ENCODE measurements around the gene PARN.

The PARN gene

DNA sequence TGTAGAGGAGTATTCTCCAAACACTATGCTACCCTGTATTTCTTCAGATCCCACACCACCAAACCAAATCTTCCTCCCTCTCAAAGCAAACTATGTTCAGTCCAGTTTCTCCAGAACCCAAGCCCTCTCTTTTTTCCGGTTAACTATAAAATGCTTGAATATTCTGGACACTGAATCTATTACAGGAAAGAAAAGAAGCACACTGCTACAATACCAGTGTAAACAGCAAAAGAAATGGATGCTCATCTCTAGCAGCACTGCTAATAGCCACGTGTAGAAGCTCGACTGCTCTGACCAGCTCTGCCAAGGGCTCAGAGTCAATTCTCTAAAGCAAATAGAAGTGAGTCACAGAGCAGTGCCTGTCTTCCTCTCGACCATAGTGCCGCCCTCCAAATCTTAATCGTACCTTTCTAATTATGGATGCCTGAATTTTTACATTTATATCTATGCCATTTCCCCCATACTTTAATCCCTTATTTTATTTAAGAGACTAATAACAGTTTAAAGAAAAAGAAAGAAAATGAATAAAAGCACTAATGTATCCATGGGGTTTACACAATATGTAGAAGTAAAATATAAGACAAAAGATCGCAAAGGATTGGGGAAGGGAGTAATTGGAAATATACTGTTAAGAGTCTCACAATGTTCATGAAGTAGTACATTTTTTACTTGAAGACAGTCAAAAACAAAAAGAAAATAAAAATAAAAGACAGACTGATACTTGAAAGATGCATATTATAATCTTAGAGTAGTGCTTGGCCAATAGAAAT is 154.5 kb downstream of the PARN start:
- H3K4me2 ChIP-seq (ENCODE audit: low read length), result no peak overlapping the region
- no peak overlapping the region for H2BK120ac ChIP-seq (ENCODE audit: low read depth, low read length)
- H2BK15ac ChIP-seq (replicated peaks; ENCODE audit: low read depth), result no peak overlapping the region
- H2AK5ac ChIP-seq (ENCODE audit: low read length), result no peak overlapping the region
- H3K23ac ChIP-seq (ENCODE audit: low read length), result no peak overlapping the region
- no peak overlapping the region for H3K4ac ChIP-seq (ENCODE audit: low read depth, low read length)
- no peak for DNase-seq
- H3K27me3 ChIP-seq (ENCODE audit: insufficient read depth, low read length, poor library complexity), result no peaks in the 10 kb centered on the region
- no peak overlapping the region for H4K8ac ChIP-seq (ENCODE audit: low read depth, low read length)
- no peaks in the 10 kb centered on the region for H3K79me2 ChIP-seq (ENCODE audit: control insufficient read depth, insufficient read depth, low read length)
- H3K18ac ChIP-seq (ENCODE audit: low read length), result no peak overlapping the region
- no peak overlapping the region for H3K9ac ChIP-seq (ENCODE audit: low read length)
- no peak overlapping the region for H3K4me3 ChIP-seq (ENCODE audit: low read length)
- no peaks in the 10 kb centered on the region for H3K36me3 ChIP-seq (ENCODE audit: control insufficient read depth, insufficient read depth, low read length)
- H3K4me1 ChIP-seq (ENCODE audit: control insufficient read depth, low read depth, low read length), result no peaks in the 10 kb centered on the region
- H3K56ac ChIP-seq (ENCODE audit: low read length), result no peak overlapping the region
- no peaks in the 10 kb centered on the region for H3K79me1 ChIP-seq (ENCODE audit: low read length)
- H2BK5ac ChIP-seq (ENCODE audit: low read length), result no peak overlapping the region
- no peak overlapping the region for H4K5ac ChIP-seq (ENCODE audit: low read length)
- H3K27ac ChIP-seq (ENCODE audit: low read depth, low read length), result no peak overlapping the region
- no CpG with 5 or more reads among the region's 7 CpGs for WGBS (ENCODE audit: extremely low coverage, insufficient coverage, low lambda C conversion rate)

- no peaks in the 10 kb centered on the region for H3K79me1 ChIP-seq (ENCODE audit: low read length)
- H3K4me3 ChIP-seq (ENCODE audit: low read length), result no peak overlapping the region
- no peak overlapping the region for H3K4me2 ChIP-seq (ENCODE audit: low read length)
- no peak overlapping the region for H2BK15ac ChIP-seq (replicated peaks; ENCODE audit: low read depth)
- no peaks in the 10 kb centered on the region for H3K36me3 ChIP-seq (ENCODE audit: control insufficient read depth, insufficient read depth, low read length)
- no peak for DNase-seq
- H4K8ac ChIP-seq (ENCODE audit: low read depth, low read length), result no peak overlapping the region
- H3K18ac ChIP-seq (ENCODE audit: low read length), result no peak overlapping the region
- no peaks in the 10 kb centered on the region for H3K27me3 ChIP-seq (ENCODE audit: insufficient read depth, low read length, poor library complexity)
- H2BK5ac ChIP-seq (ENCODE audit: low read length), result no peak overlapping the region
- no peak overlapping the region for H3K56ac ChIP-seq (ENCODE audit: low read length)
- no peak overlapping the region for H2AK5ac ChIP-seq (ENCODE audit: low read length)
- H3K4me1 ChIP-seq (ENCODE audit: control insufficient read depth, low read depth, low read length), result no peaks in the 10 kb centered on the region
- no CpG with 5 or more reads among the region's 5 CpGs for WGBS (ENCODE audit: extremely low coverage, insufficient coverage, low lambda C conversion rate)
- no peak overlapping the region for H3K23ac ChIP-seq (ENCODE audit: low read length)
- no peak overlapping the region for H3K4ac ChIP-seq (ENCODE audit: low read depth, low read length)
- H3K79me2 ChIP-seq (ENCODE audit: control insufficient read depth, insufficient read depth, low read length), result no peaks in the 10 kb centered on the region
- H4K5ac ChIP-seq (ENCODE audit: low read length), result no peak overlapping the region
- no peak overlapping the region for H3K27ac ChIP-seq (ENCODE audit: low read depth, low read length)
- H2BK120ac ChIP-seq (ENCODE audit: low read depth, low read length), result no peak overlapping the region
- no peak overlapping the region for H3K9ac ChIP-seq (ENCODE audit: low read length)
Observed at GRCh38 chr16:14473488-14473887, 156.6 kb downstream of the PARN start.

DNA sequence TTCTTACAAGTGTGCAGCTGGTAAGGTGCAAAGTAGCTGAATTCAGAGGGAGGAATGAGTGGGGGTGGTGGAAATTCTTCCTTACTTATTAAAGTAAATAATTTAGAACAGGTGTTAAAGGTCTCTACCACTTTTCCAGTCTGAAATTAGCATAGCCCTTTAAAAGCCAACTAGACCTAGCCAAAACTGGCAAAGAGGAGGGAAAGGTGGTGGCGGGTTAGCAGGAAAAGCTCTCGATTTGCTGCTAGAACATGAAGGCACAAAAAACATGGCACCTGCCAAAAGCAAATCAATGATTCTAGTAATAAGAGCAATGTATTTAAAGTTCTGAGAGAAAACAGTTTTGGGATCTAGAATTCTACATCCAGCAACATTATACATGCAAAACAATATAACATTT is 157.7 kb downstream of the PARN start:
- H3K18ac ChIP-seq (ENCODE audit: low read length), result no peak overlapping the region

DNA sequence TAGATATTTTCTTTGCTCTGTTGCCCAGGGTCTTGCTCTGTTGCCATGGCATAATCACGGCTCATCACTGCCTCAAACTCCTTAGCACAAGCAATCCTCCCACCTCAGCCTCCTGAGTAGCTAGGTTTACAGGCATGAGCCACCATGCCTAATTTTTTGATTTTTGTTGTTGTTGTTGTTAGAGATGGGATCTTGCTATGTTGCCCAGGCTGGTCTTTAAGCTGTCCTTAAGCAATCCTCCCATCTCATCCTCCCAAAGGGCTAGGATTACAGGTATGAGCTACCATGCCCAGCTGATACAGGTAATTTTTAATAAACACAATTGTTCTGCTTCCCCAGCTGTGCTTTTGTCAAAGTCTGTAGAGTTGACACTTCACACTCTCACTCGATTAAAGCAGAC is 159.3 kb downstream of the PARN start:
- Histone ChIP-seq H3K4me2 (ENCODE audit: low read length) (no peak overlapping the region), H2BK5ac (ENCODE audit: low read length) (no peak overlapping the region), H3K23ac (ENCODE audit: low read length) (no peak overlapping the region), H3K4me1 (ENCODE audit: control insufficient read depth, low read depth, low read length) (no peaks in the 10 kb centered on the region), H3K4ac (ENCODE audit: low read depth, low read length) (no peak overlapping the region), H3K79me2 (ENCODE audit: control insufficient read depth, insufficient read depth, low read length) (no peaks in the 10 kb centered on the region), H3K4me3 (ENCODE audit: low read length) (no peak overlapping the region), H2BK15ac (replicated peaks; ENCODE audit: low read depth) (no peak overlapping the region), H2AK5ac (ENCODE audit: low read length) (no peak overlapping the region), H4K5ac (ENCODE audit: low read length) (no peak overlapping the region), H3K9ac (ENCODE audit: low read length) (no peak overlapping the region), H3K27ac (ENCODE audit: low read depth, low read length) (no peak overlapping the region), H3K79me1 (ENCODE audit: low read length) (no peaks in the 10 kb centered on the region), H3K56ac (ENCODE audit: low read length) (no peak overlapping the region), H4K8ac (ENCODE audit: low read depth, low read length) (no peak overlapping the region), H3K27me3 (ENCODE audit: insufficient read depth, low read length, poor library complexity) (no peaks in the 10 kb centered on the region), H2BK120ac (ENCODE audit: low read depth, low read length) (no peak overlapping the region), H3K18ac (ENCODE audit: low read length) (no peak overlapping the region), H3K36me3 (ENCODE audit: control insufficient read depth, insufficient read depth, low read length) (no peaks in the 10 kb centered on the region)
- no CpG with 5 or more reads among the region's 2 CpGs for WGBS (ENCODE audit: extremely low coverage, insufficient coverage, low lambda C conversion rate)
- no peak for DNase-seq

More for the DNA sequence above, 157.7 kb downstream of the PARN start:
- no CpG with 5 or more reads among the region's 2 CpGs for WGBS (ENCODE audit: extremely low coverage, insufficient coverage, low lambda C conversion rate)
- Histone ChIP-seq H3K9ac (ENCODE audit: low read length) (no peak overlapping the region), H3K4me1 (ENCODE audit: control insufficient read depth, low read depth, low read length) (no peaks in the 10 kb centered on the region), H2BK120ac (ENCODE audit: low read depth, low read length) (no peak overlapping the region), H4K5ac (ENCODE audit: low read length) (no peak overlapping the region), H3K4ac (ENCODE audit: low read depth, low read length) (no peak overlapping the region), H3K23ac (ENCODE audit: low read length) (no peak overlapping the region), H3K36me3 (ENCODE audit: control insufficient read depth, insufficient read depth, low read length) (no peaks in the 10 kb centered on the region), H3K4me2 (ENCODE audit: low read length) (no peak overlapping the region), H4K8ac (ENCODE audit: low read depth, low read length) (no peak overlapping the region), H3K27ac (ENCODE audit: low read depth, low read length) (no peak overlapping the region), H3K56ac (ENCODE audit: low read length) (no peak overlapping the region), H2BK5ac (ENCODE audit: low read length) (no peak overlapping the region), H3K79me2 (ENCODE audit: control insufficient read depth, insufficient read depth, low read length) (no peaks in the 10 kb centered on the region), H3K4me3 (ENCODE audit: low read length) (no peak overlapping the region), H3K27me3 (ENCODE audit: insufficient read depth, low read length, poor library complexity) (no peaks in the 10 kb centered on the region), H2BK15ac (replicated peaks; ENCODE audit: low read depth) (no peak overlapping the region), H3K79me1 (ENCODE audit: low read length) (no peaks in the 10 kb centered on the region), H2AK5ac (ENCODE audit: low read length) (no peak overlapping the region)
- DNase-seq, result no peak

- DNase-seq, result no peak
- Histone ChIP-seq H3K36me3 (ENCODE audit: control insufficient read depth, insufficient read depth, low read length) (no peaks in the 10 kb centered on the region), H3K4ac (ENCODE audit: low read depth, low read length) (no peak overlapping the region), H2BK5ac (ENCODE audit: low read length) (no peak overlapping the region), H3K79me2 (ENCODE audit: control insufficient read depth, insufficient read depth, low read length) (no peaks in the 10 kb centered on the region), H2BK120ac (ENCODE audit: low read depth, low read length) (no peak overlapping the region), H3K4me2 (ENCODE audit: low read length) (no peak overlapping the region), H3K79me1 (ENCODE audit: low read length) (no peaks in the 10 kb centered on the region), H3K4me3 (ENCODE audit: low read length) (no peak overlapping the region), H4K8ac (ENCODE audit: low read depth, low read length) (no peak overlapping the region), H3K27me3 (ENCODE audit: insufficient read depth, low read length, poor library complexity) (no peaks in the 10 kb centered on the region), H3K18ac (ENCODE audit: low read length) (no peak overlapping the region), H3K9ac (ENCODE audit: low read length) (no peak overlapping the region), H3K56ac (ENCODE audit: low read length) (no peak overlapping the region), H2BK15ac (replicated peaks; ENCODE audit: low read depth) (no peak overlapping the region), H3K27ac (ENCODE audit: low read depth, low read length) (no peak overlapping the region), H2AK5ac (ENCODE audit: low read length) (no peak overlapping the region), H3K4me1 (ENCODE audit: control insufficient read depth, low read depth, low read length) (peaks cover 2% of the 10 kb centered on the region), H4K5ac (ENCODE audit: low read length) (no peak overlapping the region), H3K23ac (ENCODE audit: low read length) (no peak overlapping the region)
- no CpG with 5 or more reads among the region's 3 CpGs for WGBS (ENCODE audit: extremely low coverage, insufficient coverage, low lambda C conversion rate)
Observed at GRCh38 chr16:14465799-14466198, 164.3 kb downstream of the PARN start.

GRCh38 chr16:14464796-14465195 is 165.3 kb downstream of the PARN start:
- DNase-seq, result no peak
- Histone ChIP-seq H3K4me2 (ENCODE audit: low read length) (no peak overlapping the region), H3K9ac (ENCODE audit: low read length) (no peak overlapping the region), H4K5ac (ENCODE audit: low read length) (no peak overlapping the region), H3K4ac (ENCODE audit: low read depth, low read length) (no peak overlapping the region), H3K27me3 (ENCODE audit: insufficient read depth, low read length, poor library complexity) (no peaks in the 10 kb centered on the region), H3K4me1 (ENCODE audit: control insufficient read depth, low read depth, low read length) (peaks cover 2% of the 10 kb centered on the region), H2AK5ac (ENCODE audit: low read length) (no peak overlapping the region), H3K4me3 (ENCODE audit: low read length) (no peak overlapping the region), H3K27ac (ENCODE audit: low read depth, low read length) (no peak overlapping the region), H2BK15ac (replicated peaks; ENCODE audit: low read depth) (no peak overlapping the region), H3K79me2 (ENCODE audit: control insufficient read depth, insufficient read depth, low read length) (no peaks in the 10 kb centered on the region), H3K18ac (ENCODE audit: low read length) (no peak overlapping the region), H2BK5ac (ENCODE audit: low read length) (no peak overlapping the region), H3K56ac (ENCODE audit: low read length) (no peak overlapping the region), H3K23ac (ENCODE audit: low read length) (no peak overlapping the region), H4K8ac (ENCODE audit: low read depth, low read length) (no peak overlapping the region), H2BK120ac (ENCODE audit: low read depth, low read length) (no peak overlapping the region), H3K79me1 (ENCODE audit: low read length) (no peaks in the 10 kb centered on the region), H3K36me3 (ENCODE audit: control insufficient read depth, insufficient read depth, low read length) (no peaks in the 10 kb centered on the region)
- no CpG with 5 or more reads among the region's 2 CpGs for WGBS (ENCODE audit: extremely low coverage, insufficient coverage, low lambda C conversion rate)

All from mesendoderm (in vitro differentiated cells).